Stimulated activated naive CD8-positive, alpha-beta T cell treated with anti-CD3 and anti-CD28 coated beads, Interleukin-15, Interleukin-2, amounts not matched to agents 100 ng/mL and 50 ng/mL, for 24 hours (primary cell): ENCODE measurements around the gene PCDHA11.
"Not testable (repeated sequence)": the region's sequence is repeated elsewhere in the genome, so short reads cannot be mapped to it uniquely, and the experiment has no call there.

ENCODE experiments used
- H3K27ac Mint-ChIP-seq: one replicate; pipeline ENCODE4 v1.8.0; 2021; ENCODE audit warnings: mild to moderate bottlenecking, mixed read lengths
- H3K27me3 Mint-ChIP-seq: one replicate; pipeline ENCODE4 v1.8.0; 2021; ENCODE audit warnings: mixed read lengths
- H3K36me3 Mint-ChIP-seq: one replicate; pipeline ENCODE4 v1.8.0; 2021; ENCODE audit warnings: low read depth, mixed read lengths
- H3K4me1 Mint-ChIP-seq: one replicate; pipeline ENCODE4 v1.8.0; 2021; ENCODE audit warnings: low read depth, mixed read lengths
- H3K4me3 Mint-ChIP-seq: one replicate; pipeline ENCODE4 v1.8.0; 2021; ENCODE audit warnings: mild to moderate bottlenecking, mixed read lengths
- H3K9me3 Mint-ChIP-seq: one replicate; pipeline ENCODE4 v1.8.0; 2021; ENCODE audit warnings: mixed read lengths

Gene PCDHA11, protein sequence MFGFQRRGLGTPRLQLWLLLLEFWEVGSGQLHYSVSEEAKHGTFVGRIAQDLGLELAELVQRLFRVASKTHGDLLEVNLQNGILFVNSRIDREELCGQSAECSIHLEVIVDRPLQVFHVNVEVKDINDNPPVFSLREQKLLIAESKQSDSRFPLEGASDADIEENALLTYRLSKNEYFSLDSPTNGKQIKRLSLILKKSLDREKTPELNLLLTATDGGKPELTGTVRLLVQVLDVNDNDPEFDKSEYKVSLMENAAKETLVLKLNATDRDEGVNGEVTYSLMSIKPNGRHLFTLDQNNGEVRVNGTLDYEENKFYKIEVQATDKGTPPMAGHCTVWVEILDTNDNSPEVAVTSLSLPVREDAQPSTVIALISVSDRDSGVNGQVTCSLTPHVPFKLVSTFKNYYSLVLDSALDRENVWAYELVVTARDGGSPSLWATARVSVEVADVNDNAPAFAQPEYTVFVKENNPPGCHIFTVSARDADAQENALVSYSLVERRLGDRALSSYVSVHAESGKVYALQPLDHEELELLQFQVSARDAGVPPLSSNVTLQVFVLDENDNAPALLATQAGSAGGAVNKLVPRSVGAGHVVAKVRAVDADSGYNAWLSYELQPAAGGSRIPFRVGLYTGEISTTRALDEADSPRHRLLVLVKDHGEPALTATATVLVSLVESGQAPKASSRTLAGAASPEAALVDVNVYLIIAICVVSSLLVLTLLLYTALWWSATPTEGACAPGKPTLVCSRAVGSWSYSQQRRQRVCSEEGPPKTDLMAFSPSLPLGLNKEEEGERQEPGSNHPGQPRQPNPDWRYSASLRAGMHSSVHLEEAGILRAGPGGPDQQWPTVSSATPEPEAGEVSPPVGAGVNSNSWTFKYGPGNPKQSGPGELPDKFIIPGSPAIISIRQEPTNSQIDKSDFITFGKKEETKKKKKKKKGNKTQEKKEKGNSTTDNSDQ

DNA sequence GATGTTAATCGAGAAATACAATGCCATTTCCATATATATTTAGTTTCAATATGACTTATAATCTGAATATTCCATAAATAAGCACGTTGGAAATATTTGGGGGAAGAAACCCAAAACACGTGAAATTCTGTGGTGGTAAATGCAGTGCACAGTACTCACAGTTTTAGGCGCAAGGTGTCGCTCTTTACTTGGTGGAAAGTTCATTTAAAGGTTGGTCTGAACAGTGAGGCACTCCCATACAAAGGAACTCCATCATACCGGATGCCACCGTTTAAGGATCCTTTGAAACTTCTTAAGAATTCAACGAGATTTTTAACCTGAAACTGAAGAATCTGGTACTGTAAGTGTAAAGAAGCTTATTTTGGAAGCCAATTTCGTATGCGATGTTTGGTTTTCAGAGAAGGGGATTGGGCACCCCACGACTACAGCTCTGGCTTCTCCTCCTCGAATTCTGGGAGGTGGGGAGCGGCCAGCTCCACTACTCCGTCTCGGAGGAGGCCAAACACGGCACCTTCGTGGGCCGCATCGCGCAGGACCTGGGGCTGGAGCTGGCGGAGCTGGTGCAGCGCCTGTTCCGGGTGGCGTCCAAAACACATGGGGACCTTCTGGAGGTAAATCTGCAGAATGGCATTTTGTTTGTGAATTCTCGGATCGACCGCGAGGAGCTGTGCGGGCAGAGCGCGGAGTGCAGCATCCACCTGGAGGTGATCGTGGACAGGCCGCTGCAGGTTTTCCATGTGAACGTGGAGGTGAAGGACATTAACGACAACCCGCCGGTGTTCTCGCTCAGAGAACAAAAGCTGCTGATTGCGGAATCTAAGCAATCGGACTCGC, at the start of gene PCDHA11:
PCDHA11 (plus strand) TSS at position 237 of the 834 bp plus-strand sequence; CDS start at position 384, 147 bp downstream.
- peaks cover 10% of the 10 kb centered on the region for H3K36me3 Mint-ChIP-seq
- peaks cover 27% of the 10 kb centered on the region for H3K27me3 Mint-ChIP-seq
- H3K27ac Mint-ChIP-seq = no peak within 1 kb of the TSS
- no peak within 1 kb of the TSS for H3K4me3 Mint-ChIP-seq
- peaks cover 14% of the 10 kb centered on the region for H3K9me3 Mint-ChIP-seq
- no peaks in the 10 kb centered on the region for H3K4me1 Mint-ChIP-seq

DNA sequence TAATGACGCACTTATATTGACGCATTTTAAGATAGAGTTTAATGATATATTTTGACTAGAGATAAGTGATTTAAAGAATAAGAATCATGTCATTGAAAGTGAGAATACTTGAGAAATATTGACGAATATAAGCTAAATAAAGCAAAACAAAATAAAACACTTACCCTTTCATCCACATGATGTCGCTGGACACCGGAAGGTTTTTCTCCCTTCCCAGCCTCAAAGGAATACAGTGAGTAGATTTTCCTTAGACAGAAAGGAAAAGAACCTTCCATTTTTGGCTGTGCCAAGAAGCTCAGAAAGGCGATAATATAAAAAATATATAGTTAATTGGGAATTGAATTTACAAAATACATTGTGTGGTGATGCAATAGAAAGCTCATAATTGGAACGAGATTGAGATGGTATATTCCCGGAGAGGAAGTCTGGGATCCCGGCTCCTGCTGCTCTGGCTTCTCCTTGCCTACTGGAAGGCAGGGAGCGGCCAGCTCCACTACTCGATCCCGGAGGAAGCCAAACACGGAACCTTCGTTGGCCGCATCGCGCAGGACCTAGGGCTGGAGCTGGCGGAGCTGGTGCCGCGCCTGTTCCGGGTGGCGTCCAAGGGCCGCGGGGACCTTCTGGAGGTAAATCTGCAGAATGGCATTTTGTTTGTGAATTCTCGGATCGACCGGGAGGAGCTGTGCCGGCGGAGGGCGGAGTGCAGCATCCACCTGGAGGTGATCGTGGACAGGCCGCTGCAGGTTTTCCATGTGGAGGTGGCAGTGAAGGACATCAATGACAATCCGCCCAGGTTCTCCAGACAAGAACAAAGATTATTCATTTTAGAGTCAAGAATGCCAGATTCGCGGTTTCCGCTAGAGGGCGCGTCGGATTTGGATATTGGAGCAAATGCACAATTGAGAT, 47.1 kb upstream of the PCDHA11 start, which contains the start of gene PCDHA5:
PCDHA5 (plus strand) TSS at position 239 of the 906 bp plus-strand sequence.
- H3K4me3 Mint-ChIP-seq = no peak within 1 kb of the TSS
- H3K9me3 Mint-ChIP-seq = peaks cover 8% of the 10 kb centered on the region
- H3K27me3 Mint-ChIP-seq = peaks cover 12% of the 10 kb centered on the region
- H3K4me1 Mint-ChIP-seq = no peaks in the 10 kb centered on the region
- peaks cover 4% of the 10 kb centered on the region for H3K36me3 Mint-ChIP-seq
- no peak within 1 kb of the TSS for H3K27ac Mint-ChIP-seq

DNA sequence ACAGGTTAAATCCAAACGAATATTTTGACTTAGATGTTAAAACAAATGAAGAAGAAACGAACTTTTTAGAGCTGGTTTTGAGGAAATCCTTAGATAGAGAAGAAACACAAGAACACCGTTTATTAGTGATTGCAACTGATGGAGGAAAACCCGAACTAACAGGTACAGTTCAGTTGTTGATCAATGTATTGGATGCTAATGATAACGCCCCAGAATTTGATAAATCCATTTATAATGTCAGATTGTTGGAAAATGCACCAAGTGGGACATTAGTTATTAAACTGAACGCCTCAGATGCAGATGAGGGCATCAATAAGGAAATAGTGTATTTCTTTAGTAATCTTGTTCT, 46.5 kb upstream of the PCDHA11 start:
- H3K4me1 Mint-ChIP-seq = no peaks in the 10 kb centered on the region
- H3K36me3 Mint-ChIP-seq = peaks cover 4% of the 10 kb centered on the region
- no peak overlapping the region for H3K27ac Mint-ChIP-seq
- peaks cover 14% of the 10 kb centered on the region for H3K9me3 Mint-ChIP-seq
- no peak overlapping the region for H3K4me3 Mint-ChIP-seq
- H3K27me3 Mint-ChIP-seq = peaks cover 18% of the 10 kb centered on the region

- Mint-ChIP-seq H3K9me3 (peaks cover 18% of the 10 kb centered on the region), H3K27me3 (peaks cover 25% of the 10 kb centered on the region)
- not testable (repeated sequence) for H3K4me3 Mint-ChIP-seq, H3K36me3 Mint-ChIP-seq, H3K27ac Mint-ChIP-seq, H3K4me1 Mint-ChIP-seq
These were observed 45.8 kb upstream of the PCDHA11 start for GRCh38 chr5:140822969-140823368.

- H3K4me1 Mint-ChIP-seq = no peaks in the 10 kb centered on the region
- peaks cover 20% of the 10 kb centered on the region for H3K9me3 Mint-ChIP-seq
- H3K27ac Mint-ChIP-seq = no peak overlapping the region
- H3K36me3 Mint-ChIP-seq = peaks cover 6% of the 10 kb centered on the region
- no peak overlapping the region for H3K4me3 Mint-ChIP-seq
- peaks cover 30% of the 10 kb centered on the region for H3K27me3 Mint-ChIP-seq
These were observed 45.3 kb upstream of the PCDHA11 start for GRCh38 chr5:140823475-140823874.

DNA sequence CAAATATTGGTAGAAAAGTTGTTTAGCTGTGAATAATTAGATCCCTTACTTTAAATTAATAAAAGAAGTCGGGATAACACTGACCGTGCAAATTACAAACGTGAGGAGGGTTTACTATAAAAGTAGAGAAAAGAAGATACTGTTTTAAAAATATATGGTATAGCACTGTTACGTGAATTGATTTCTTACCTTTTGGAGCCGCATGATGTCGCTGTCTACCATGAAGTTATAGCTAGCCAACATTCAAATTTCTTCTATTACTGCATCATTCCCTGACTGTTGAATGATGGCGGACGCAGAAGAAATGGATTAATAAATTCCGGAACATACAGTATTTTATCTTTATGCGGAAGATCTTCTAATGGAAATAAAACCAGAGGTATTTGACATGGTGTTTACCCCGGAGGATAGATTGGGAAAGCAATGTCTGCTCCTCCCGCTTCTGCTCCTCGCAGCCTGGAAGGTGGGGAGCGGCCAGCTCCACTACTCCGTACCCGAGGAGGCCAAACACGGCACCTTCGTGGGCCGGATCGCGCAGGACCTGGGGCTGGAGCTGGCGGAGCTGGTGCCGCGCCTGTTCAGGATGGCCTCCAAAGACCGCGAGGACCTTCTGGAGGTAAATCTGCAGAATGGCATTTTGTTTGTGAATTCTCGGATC, 40.9 kb upstream of the PCDHA11 start, which contains the start of gene PCDHA6:
PCDHA6 (plus strand) TSS at position 257 of the 658 bp plus-strand sequence; CDS start at position 389, 132 bp downstream.
- H3K27ac Mint-ChIP-seq = no peak within 1 kb of the TSS
- H3K9me3 Mint-ChIP-seq = peaks cover 35% of the 10 kb centered on the region
- H3K4me3 Mint-ChIP-seq = no peak within 1 kb of the TSS
- H3K4me1 Mint-ChIP-seq = no peaks in the 10 kb centered on the region
- peaks cover 55% of the 10 kb centered on the region for H3K27me3 Mint-ChIP-seq
- H3K36me3 Mint-ChIP-seq = peaks cover 9% of the 10 kb centered on the region

DNA sequence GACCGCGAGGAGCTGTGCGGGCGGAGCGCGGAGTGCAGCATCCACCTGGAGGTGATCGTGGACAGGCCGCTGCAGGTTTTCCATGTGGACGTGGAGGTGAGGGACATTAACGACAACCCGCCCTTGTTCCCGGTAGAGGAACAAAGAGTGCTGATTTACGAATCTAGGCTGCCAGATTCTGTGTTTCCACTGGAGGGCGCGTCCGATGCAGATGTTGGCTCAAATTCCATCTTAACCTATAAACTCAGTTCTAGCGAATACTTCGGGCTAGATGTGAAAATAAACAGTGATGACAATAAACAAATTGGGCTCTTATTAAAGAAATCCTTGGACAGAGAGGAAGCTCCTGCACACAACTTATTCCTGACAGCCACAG, 40.4 kb upstream of the PCDHA11 start:
- peaks cover 13% of the 10 kb centered on the region for H3K36me3 Mint-ChIP-seq
- H3K27me3 Mint-ChIP-seq = peaks cover 58% of the 10 kb centered on the region
- peaks cover 38% of the 10 kb centered on the region for H3K9me3 Mint-ChIP-seq
- no peaks in the 10 kb centered on the region for H3K4me1 Mint-ChIP-seq
- H3K4me3 Mint-ChIP-seq = no peak overlapping the region
- H3K27ac Mint-ChIP-seq = no peak overlapping the region

GRCh38 chr5:140829511-140830501, 39.0 kb upstream of the PCDHA11 start:
- Mint-ChIP-seq H3K36me3 (peaks cover 16% of the 10 kb centered on the region), H3K27me3 (peaks cover 66% of the 10 kb centered on the region), H3K9me3 (peaks cover 42% of the 10 kb centered on the region)
- H3K4me1 Mint-ChIP-seq, H3K27ac Mint-ChIP-seq, H3K4me3 Mint-ChIP-seq: not testable (repeated sequence)

DNA sequence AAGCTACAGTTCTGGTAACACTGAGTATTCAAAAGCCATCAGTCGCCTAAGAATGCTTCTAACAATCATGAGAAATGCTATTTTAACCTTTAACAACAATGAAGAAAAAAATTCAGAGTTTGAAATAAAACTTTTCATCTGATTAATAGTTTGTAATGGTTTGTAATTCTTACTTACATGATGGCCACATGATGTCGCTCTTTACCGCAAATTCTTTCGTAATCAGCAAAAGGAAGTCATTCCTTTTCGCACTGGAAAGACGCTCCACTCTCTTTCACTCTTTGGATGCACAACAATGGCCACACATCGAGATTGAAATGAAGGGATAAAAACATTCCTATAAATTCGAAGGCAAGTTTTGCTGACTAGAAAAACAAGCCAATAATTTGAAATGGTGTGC, 34.8 kb upstream of the PCDHA11 start, which contains the start of gene PCDHA7:
PCDHA7 (plus strand) TSS at position 277 of the 400 bp plus-strand sequence; CDS start at position 392, 115 bp downstream.
- H3K4me1 Mint-ChIP-seq = no peaks in the 10 kb centered on the region
- no peak within 1 kb of the TSS for H3K27ac Mint-ChIP-seq
- H3K4me3 Mint-ChIP-seq = no peak within 1 kb of the TSS
- H3K9me3 Mint-ChIP-seq = peaks cover 21% of the 10 kb centered on the region
- peaks cover 11% of the 10 kb centered on the region for H3K36me3 Mint-ChIP-seq
- H3K27me3 Mint-ChIP-seq = peaks cover 39% of the 10 kb centered on the region

DNA sequence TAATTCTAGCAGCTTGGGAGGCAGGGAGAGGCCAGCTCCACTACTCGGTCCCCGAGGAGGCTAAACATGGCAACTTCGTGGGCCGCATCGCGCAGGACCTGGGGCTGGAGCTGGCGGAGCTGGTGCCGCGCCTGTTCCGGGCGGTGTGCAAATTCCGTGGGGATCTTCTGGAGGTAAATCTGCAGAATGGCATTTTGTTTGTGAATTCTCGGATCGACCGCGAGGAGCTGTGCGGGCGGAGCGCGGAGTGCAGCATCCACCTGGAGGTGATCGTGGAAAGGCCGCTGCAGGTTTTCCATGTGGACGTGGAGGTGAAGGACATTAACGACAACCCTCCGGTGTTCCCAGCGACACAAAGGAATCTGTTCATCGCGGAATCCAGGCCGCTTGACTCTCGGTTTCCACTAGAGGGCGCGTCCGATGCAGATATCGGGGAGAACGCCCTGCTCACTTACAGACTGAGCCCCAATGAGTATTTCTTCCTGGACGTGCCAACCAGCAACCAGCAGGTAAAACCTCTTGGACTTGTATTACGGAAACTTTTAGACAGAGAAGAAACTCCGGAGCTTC, 34.2 kb upstream of the PCDHA11 start:
- not testable (repeated sequence) for H3K27ac Mint-ChIP-seq, H3K4me3 Mint-ChIP-seq, H3K4me1 Mint-ChIP-seq
- Mint-ChIP-seq H3K9me3 (peaks cover 20% of the 10 kb centered on the region), H3K27me3 (peaks cover 40% of the 10 kb centered on the region), H3K36me3 (peaks cover 11% of the 10 kb centered on the region)

DNA sequence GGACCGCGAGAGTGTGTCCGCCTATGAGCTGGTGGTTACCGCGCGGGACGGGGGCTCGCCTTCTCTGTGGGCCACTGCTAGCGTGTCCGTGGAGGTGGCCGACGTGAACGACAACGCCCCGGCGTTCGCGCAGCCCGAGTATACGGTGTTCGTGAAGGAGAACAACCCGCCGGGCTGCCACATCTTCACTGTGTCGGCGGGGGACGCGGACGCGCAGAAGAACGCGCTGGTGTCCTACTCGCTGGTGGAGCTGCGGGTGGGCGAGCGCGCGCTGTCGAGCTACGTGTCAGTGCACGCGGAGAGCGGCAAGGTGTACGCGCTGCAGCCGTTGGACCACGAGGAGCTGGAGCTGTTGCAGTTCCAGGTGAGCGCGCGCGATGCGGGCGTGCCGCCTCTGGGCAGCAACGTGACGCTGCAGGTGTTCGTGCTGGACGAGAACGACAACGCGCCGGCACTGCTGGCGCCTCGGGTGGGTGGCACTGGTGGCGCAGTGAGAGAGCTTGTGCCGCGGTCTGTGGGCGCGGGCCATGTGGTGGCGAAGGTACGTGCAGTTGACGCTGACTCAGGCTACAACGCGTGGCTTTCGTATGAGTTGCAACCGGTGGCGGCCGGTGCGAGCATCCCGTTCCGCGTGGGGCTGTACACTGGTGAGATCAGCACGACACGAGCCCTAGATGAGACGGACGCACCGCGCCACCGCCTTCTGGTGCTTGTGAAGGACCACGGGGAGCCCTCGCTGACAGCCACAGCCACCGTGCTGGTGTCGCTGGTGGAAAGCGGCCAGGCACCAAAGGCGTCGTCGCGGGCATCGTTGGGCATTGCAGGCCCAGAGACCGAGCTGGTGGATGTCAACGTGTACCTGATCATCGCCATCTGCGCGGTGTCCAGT, 32.9 kb upstream of the PCDHA11 start:
- H3K27me3 Mint-ChIP-seq = peaks cover 47% of the 10 kb centered on the region
- peaks cover 11% of the 10 kb centered on the region for H3K36me3 Mint-ChIP-seq
- H3K27ac Mint-ChIP-seq = no peak overlapping the region
- peaks cover 25% of the 10 kb centered on the region for H3K9me3 Mint-ChIP-seq
- no peak overlapping the region for H3K4me3 Mint-ChIP-seq
- no peaks in the 10 kb centered on the region for H3K4me1 Mint-ChIP-seq
